GM23338 (cell line): Measurements from ENCODE around the gene LRRC18. TPM values are rescaled to one million over a fixed set of nuclear protein-coding genes. Genes with fewer than 3 reads are reported as not detected.

Source experiments
- ATAC-seq: fragments of 200-7000 bp; cut with Tn5 transposase; 3 replicates; pipeline ENCODE4 v1.9.1; 2020
- DNase-seq: peaks from one replicate; pipeline ENCODE4 v3.0.0-alpha.2; 2015; ENCODE audit warnings: low spot score
- H2AFZ ChIP-seq: fragments of 200-600 bp; sonication (generic); 2 replicates; pipeline ENCODE4 v1.8.0; 2016; ENCODE audit warnings: antibody characterized with exemption, mild to moderate bottlenecking, moderate library complexity
- H3F3A ChIP-seq: fragments of 200-600 bp; sonication (generic); replicated peaks from 2 replicates; pipeline ENCODE4 v1.8.0; 2017; ENCODE audit warnings: antibody characterized with exemption, mixed run types, low read depth
- H3K27ac ChIP-seq: fragments of 200-600 bp; sonication (generic); 2 replicates; pipeline ENCODE4 v1.6.1; 2016; ENCODE audit warnings: low read depth
- H3K27me3 ChIP-seq: fragments of 200-600 bp; sonication (generic); 2 replicates; pipeline ENCODE4 v1.8.0; 2016; ENCODE audit warnings: mild to moderate bottlenecking, mixed run types, moderate library complexity; ENCODE audit not compliant: insufficient read depth
- H3K36me3 ChIP-seq: fragments of 200-600 bp; sonication (generic); 2 replicates; pipeline ENCODE4 v1.8.0; 2016; ENCODE audit warnings: mild to moderate bottlenecking; ENCODE audit not compliant: insufficient read depth
- H3K4me1 ChIP-seq: fragments of 200-600 bp; sonication (generic); 2 replicates; pipeline ENCODE4 v1.8.0; 2016; ENCODE audit warnings: mild to moderate bottlenecking, moderate library complexity; ENCODE audit not compliant: insufficient read depth
- H3K4me2 ChIP-seq: fragments of 200-600 bp; sonication (generic); 2 replicates; pipeline ENCODE4 v1.7.1; 2017; ENCODE audit warnings: mixed run types
- H3K4me3 ChIP-seq: fragments of 200-600 bp; sonication (generic); 2 replicates; pipeline ENCODE4 v1.6.1; 2016; ENCODE audit warnings: mixed run types
- H3K79me2 ChIP-seq: fragments of 200-600 bp; sonication (generic); replicated peaks from 2 replicates; pipeline ENCODE4 v1.8.0; 2017; ENCODE audit warnings: mild to moderate bottlenecking; ENCODE audit not compliant: insufficient read depth
- H3K9me2 ChIP-seq: fragments of 200-600 bp; sonication (generic); 2 replicates; pipeline ENCODE4 v1.8.0; 2017; ENCODE audit not compliant: insufficient read depth
- H4K20me1 ChIP-seq: fragments of 200-600 bp; sonication (generic); replicated peaks from 2 replicates; pipeline ENCODE4 v1.8.0; 2017; ENCODE audit warnings: mild to moderate bottlenecking; ENCODE audit not compliant: insufficient read depth
- H3K27ac Mint-ChIP-seq: 2 replicates; pipeline ENCODE4 v1.8.0; 2020; ENCODE audit warnings: inconsistent platforms, mild to moderate bottlenecking, moderate library complexity, mixed read lengths
- H3K27me3 Mint-ChIP-seq: 3 replicates; pipeline ENCODE4 v1.8.0; 2022; ENCODE audit warnings: low read depth, mild to moderate bottlenecking, moderate library complexity, mixed read lengths, inconsistent platforms; ENCODE audit not compliant: insufficient read depth, poor library complexity
- H3K36me3 Mint-ChIP-seq: 3 replicates; pipeline ENCODE4 v1.8.0; 2021; ENCODE audit warnings: low read depth, mild to moderate bottlenecking, inconsistent platforms, moderate library complexity, mixed read lengths
- H3K4me1 Mint-ChIP-seq: 3 replicates; pipeline ENCODE4 v1.8.0; 2020; ENCODE audit warnings: mild to moderate bottlenecking, inconsistent platforms, mixed read lengths
- H3K4me3 Mint-ChIP-seq: 3 replicates; pipeline ENCODE4 v1.8.0; 2021; ENCODE audit warnings: moderate library complexity, mild to moderate bottlenecking, inconsistent platforms, mixed read lengths
- H3K9me3 Mint-ChIP-seq: 3 replicates; pipeline ENCODE4 v1.8.0; 2020; ENCODE audit warnings: moderate library complexity, mild to moderate bottlenecking, inconsistent platforms, mixed read lengths
- CREB1 ChIP-seq: fragments of 250-450 bp; sonication (Bioruptor Pico); IDR thresholded peaks from 2 replicates; pipeline ENCODE4 v1.5.0; 2020; ENCODE audit warnings: low read depth, mild to moderate bottlenecking, moderate library complexity
- CTCF ChIP-seq, 2 experiments: fragments of 200-600 bp in 1 of 2; sonication (generic) in 1 of 2; conservative IDR thresholded peaks; 2 replicates each; pipeline versions ENCODE4 v1.5.1 to v1.6.1; 2016 to 2017; ENCODE audit warnings: antibody characterized with exemption in 2 of 2, low read depth in 2 of 2, mild to moderate bottlenecking in 2 of 2, moderate library complexity in 1 of 2
- ETS1 ChIP-seq: IDR thresholded peaks from 2 replicates; pipeline ENCODE4 v1.6.1; 2016; ENCODE audit warnings: antibody characterized with exemption
- EZH2 ChIP-seq: fragments of 200-600 bp; sonication (generic); IDR thresholded peaks from one replicate; pipeline ENCODE4 v1.8.0; 2017; ENCODE audit warnings: antibody characterized with exemption, mild to moderate bottlenecking, low read depth; ENCODE audit not compliant: unreplicated experiment
- EZH2phosphoT487 ChIP-seq: fragments of 200-600 bp; sonication (generic); IDR thresholded peaks from one replicate; pipeline ENCODE4 v1.8.1; 2018; ENCODE audit warnings: antibody characterized with exemption; ENCODE audit not compliant: unreplicated experiment
- JUNB ChIP-seq: IDR thresholded peaks from one replicate; pipeline ENCODE4 v1.6.1; 2016; ENCODE audit warnings: antibody characterized with exemption; ENCODE audit not compliant: unreplicated experiment
- NANOG ChIP-seq: IDR thresholded peaks from 2 replicates; pipeline ENCODE4 v1.6.1; 2016; ENCODE audit warnings: antibody characterized with exemption, borderline replicate concordance
- POLR2AphosphoS5 ChIP-seq: IDR thresholded peaks from 2 replicates; pipeline ENCODE4 v1.6.1; 2016; ENCODE audit warnings: antibody characterized with exemption, low read depth
- REST ChIP-seq: IDR thresholded peaks from one replicate; pipeline ENCODE4 v1.6.1; 2018; ENCODE audit warnings: antibody characterized with exemption; ENCODE audit not compliant: unreplicated experiment
- STAT1 ChIP-seq: IDR thresholded peaks from one replicate; pipeline ENCODE4 v1.6.1; 2016; ENCODE audit warnings: antibody characterized with exemption; ENCODE audit not compliant: unreplicated experiment
- ZNF114 ChIP-seq: fragments of 250-450 bp; sonication (Bioruptor Pico); IDR thresholded peaks from 2 replicates; pipeline ENCODE4 v1.5.0; 2020; ENCODE audit warnings: mild to moderate bottlenecking, moderate library complexity
- ZNF331 ChIP-seq: fragments of 250-450 bp; sonication (Bioruptor Pico); IDR thresholded peaks from 2 replicates; pipeline ENCODE4 v1.5.0; 2020; ENCODE audit warnings: low read depth, mild to moderate bottlenecking, moderate library complexity
- ZNF462 ChIP-seq: fragments of 250-450 bp; sonication (Bioruptor Pico); IDR thresholded peaks from 2 replicates; pipeline ENCODE4 v1.5.0; 2020; ENCODE audit warnings: mild to moderate bottlenecking, moderate library complexity
- polyA plus RNA-seq: library from polyadenylated mRNA; unstranded; fragments of >200 nt; fragmentation: Nextera tagmentation; extraction: Ambion mirVana; gene quantifications from 2 replicates; pipeline ENCODE4 v1.2.1, GENCODE V29; 2016
- total RNA-seq: library from RNA; depleted of rRNA; stranded (reverse); fragments of >200 nt; shearing (Covaris generic); gene quantifications from 2 replicates; pipeline ENCODE4 v1.2.3, GENCODE V29; 2014

The LRRC18 gene
- total and polyA plus RNA-seq, 2 experiments from 2014 or later: not detected

GRCh38 chr10:48882881-48883280 is 56.8 kb downstream of the LRRC18 start:
- H3K27me3 Mint-ChIP-seq: peaks cover 2% of the 10 kb centered on the region
- H3K27ac Mint-ChIP-seq: no peak overlapping the region
- Histone ChIP-seq H2AFZ (no peak overlapping the region), H3F3A (no peaks in the 10 kb centered on the region), H3K27me3 (no peaks in the 10 kb centered on the region), H3K79me2 (no peaks in the 10 kb centered on the region), H4K20me1 (no peaks in the 10 kb centered on the region; the same call in 1 of the 2 replicates), H3K27ac (no peak overlapping the region), H3K4me2 (no peak overlapping the region), H3K4me3 (no peak overlapping the region), H3K4me1 (no peaks in the 10 kb centered on the region), H3K36me3 (no peaks in the 10 kb centered on the region), H3K9me2 (no peaks in the 10 kb centered on the region)
- DNase-seq (no peak), ATAC-seq (no peak)
- no peak overlapping the region for H3K4me3 Mint-ChIP-seq
- TF ChIP-seq ZNF462 (CRISPR knock-in tag): no peak
- no peak for TF ChIP-seq NANOG
- TF ChIP-seq POLR2AphosphoS5: no peak
- no peak for TF ChIP-seq ZNF331 (CRISPR knock-in tag)
- no peak for TF ChIP-seq EZH2phosphoT487
- no peak for TF ChIP-seq EZH2
- no peak for TF ChIP-seq JUNB
- TF ChIP-seq STAT1: no peak
- no peak for TF ChIP-seq CTCF (conservative IDR thresholded peaks at IDR 0.05; ENCODE audit: low read depth in 2 of 2)
- TF ChIP-seq ETS1: no peak
- TF ChIP-seq REST: no peak
- no peak for TF ChIP-seq CREB1 (CRISPR knock-in tag)
- no peak for TF ChIP-seq ZNF114 (CRISPR knock-in tag)
- H3K9me3 Mint-ChIP-seq: no peaks in the 10 kb centered on the region
- H3K4me1 Mint-ChIP-seq: peaks cover 6% of the 10 kb centered on the region; the same call in 2 of the 3 replicates
- H3K36me3 Mint-ChIP-seq: no peaks in the 10 kb centered on the region
